ENCODE measurements around the gene IDH3G.

IDH3G gene

GRCh38 chrX:153740631-153741222, 53.4 kb downstream of the IDH3G start:
- no peak for DNase-seq (ENCODE audit: low read depth)
- no peak for TF ChIP-seq CTCF (IDR thresholded peaks at IDR 0.05; ENCODE audit: low read depth, low read length, missing control alignments)
- no peak overlapping the region for H3K4me3 ChIP-seq (ENCODE audit: low read depth, low read length)

- DNase-seq (ENCODE audit: low read depth): no peak
- H3K4me3 ChIP-seq (ENCODE audit: low read depth, low read length): no peak overlapping the region
- TF ChIP-seq CTCF (IDR thresholded peaks at IDR 0.05; ENCODE audit: low read depth, low read length, missing control alignments): no peak
These were observed 54.3 kb downstream of the IDH3G start for GRCh38 chrX:153739754-153740486.

GRCh38 chrX:153738056-153738605, 56.0 kb downstream of the IDH3G start:
- DNase-seq (ENCODE audit: low read depth): no peak
- no peak overlapping the region for H3K4me3 ChIP-seq (ENCODE audit: low read depth, low read length)
- TF ChIP-seq CTCF (IDR thresholded peaks at IDR 0.05; ENCODE audit: low read depth, low read length, missing control alignments): no peak

- TF ChIP-seq CTCF (IDR thresholded peaks at IDR 0.05; ENCODE audit: low read depth, low read length, missing control alignments): no peak
- no peak for DNase-seq (ENCODE audit: low read depth)
- no peak overlapping the region for H3K4me3 ChIP-seq (ENCODE audit: low read depth, low read length)
These were observed 57.2 kb downstream of the IDH3G start for GRCh38 chrX:153736871-153737441.

GRCh38 chrX:153736071-153736820, 57.9 kb downstream of the IDH3G start:
- no peak for DNase-seq (ENCODE audit: low read depth)
- TF ChIP-seq CTCF (IDR thresholded peaks at IDR 0.05; ENCODE audit: low read depth, low read length, missing control alignments): no peak

More at GRCh38 chrX:153736071-153736820, 57.9 kb downstream of the IDH3G start:
- H3K4me3 ChIP-seq (ENCODE audit: low read depth, low read length): no peak overlapping the region

Data from GM12864 (cell line).